KOPT-K1 (cell line): ENCODE data around the gene STAG1.
"Not testable (repeated sequence)": the region's sequence is repeated elsewhere in the genome, so short reads cannot be mapped to it uniquely, and the experiment has no call there.

ENCODE experiments used
- H3K27ac ChIP-seq: fragments of 200-600 bp; sonication (generic); 2 replicates; pipeline ENCODE4 v1.5.1; 2016; ENCODE audit warnings: antibody characterized with exemption, mild to moderate bottlenecking, low read depth, low read length; ENCODE audit not compliant: poor library complexity, severe bottlenecking
- H3K36me3 ChIP-seq: fragments of 200-600 bp; sonication (generic); 2 replicates; pipeline ENCODE4 v1.5.1; 2017; ENCODE audit warnings: antibody characterized with exemption, mild to moderate bottlenecking, low read length, moderate library complexity; ENCODE audit not compliant: insufficient read depth
- H3K9me3 ChIP-seq: fragments of 200-600 bp; sonication (generic); 2 replicates; pipeline ENCODE4 v1.5.1; 2017; ENCODE audit warnings: antibody characterized with exemption, low read length, mild to moderate bottlenecking; ENCODE audit not compliant: insufficient read depth, poor library complexity, severe bottlenecking

Gene STAG1

DNA sequence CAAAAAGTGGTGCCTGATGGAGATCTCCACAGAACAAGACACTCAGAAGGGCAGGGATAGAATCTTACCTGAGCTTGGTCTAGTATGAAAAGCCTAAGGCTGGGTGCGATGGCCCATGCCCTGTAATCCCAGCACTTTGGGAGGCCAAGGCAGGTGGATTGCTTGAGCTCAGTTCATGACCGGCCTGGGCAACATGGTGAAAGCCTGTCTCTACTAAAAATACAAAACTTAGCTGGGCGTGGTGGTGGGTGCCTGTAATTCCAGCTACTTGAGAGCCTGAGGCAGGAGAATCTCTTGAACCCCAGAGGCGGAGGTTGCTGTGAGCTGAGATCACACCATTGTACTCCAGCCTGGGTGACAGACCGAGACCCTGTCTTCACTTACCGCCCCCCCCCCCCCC is 417.5 kb downstream of the STAG1 start:
- H3K9me3 ChIP-seq, H3K27ac ChIP-seq: not testable (repeated sequence)
- peaks cover 85% of the 10 kb centered on the region for H3K36me3 ChIP-seq

- peaks cover 85% of the 10 kb centered on the region for H3K36me3 ChIP-seq
These were observed 418.0 kb downstream of the STAG1 start for GRCh38 chr3:136334209-136334608.

DNA sequence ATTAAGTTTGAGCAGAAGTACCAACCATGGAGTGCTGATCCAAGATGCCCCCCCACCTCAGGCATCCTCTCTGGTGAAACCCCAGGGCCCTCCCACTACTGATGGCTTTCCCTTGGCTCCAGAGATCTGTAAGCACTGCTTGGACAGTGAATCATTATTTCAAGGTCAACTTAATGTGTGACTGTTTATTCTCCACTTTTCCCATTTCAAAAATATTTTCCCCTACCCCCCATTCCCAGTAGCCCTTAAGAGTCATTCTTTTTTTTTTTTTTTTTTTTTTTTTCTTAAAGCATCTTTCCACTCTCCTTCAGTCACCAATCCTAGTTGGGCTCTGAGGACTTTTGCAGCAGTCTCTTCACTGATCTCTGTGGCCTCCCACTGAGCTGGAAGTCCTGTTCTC is 419.4 kb downstream of the STAG1 start:
- Histone ChIP-seq H3K36me3 (peaks cover 85% of the 10 kb centered on the region), H3K27ac (no peak overlapping the region), H3K9me3 (no peaks in the 10 kb centered on the region)

More at GRCh38 chr3:136334209-136334608, 418.0 kb downstream of the STAG1 start:
- Histone ChIP-seq H3K9me3 (no peaks in the 10 kb centered on the region), H3K27ac (no peak overlapping the region)

- Histone ChIP-seq H3K9me3 (no peaks in the 10 kb centered on the region), H3K36me3 (peaks cover 85% of the 10 kb centered on the region), H3K27ac (no peak overlapping the region)
These were observed 419.9 kb downstream of the STAG1 start for GRCh38 chr3:136332302-136332701.

- Histone ChIP-seq H3K9me3 (no peaks in the 10 kb centered on the region), H3K27ac (no peak overlapping the region), H3K36me3 (peaks cover 84% of the 10 kb centered on the region)
These were observed 421.3 kb downstream of the STAG1 start for GRCh38 chr3:136330900-136331299.

DNA sequence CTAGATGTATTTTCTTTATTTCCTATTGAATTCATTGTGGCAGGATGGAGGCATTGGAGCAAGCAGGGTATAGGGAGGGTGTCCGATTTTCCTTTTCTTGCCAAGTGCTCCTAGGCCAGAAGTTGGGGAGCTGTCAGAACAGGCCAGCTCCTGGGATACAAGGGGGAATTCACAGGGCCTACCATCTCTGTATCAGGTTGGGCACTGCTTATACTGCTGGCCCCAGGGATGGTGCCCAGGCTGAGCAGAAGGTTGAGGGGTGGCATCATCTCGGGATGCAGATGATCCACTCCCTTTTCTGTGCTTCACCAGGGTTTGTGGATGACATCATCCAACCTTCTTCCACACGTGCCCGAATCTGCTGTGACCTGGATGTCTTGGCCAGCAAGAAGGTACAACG is 422.6 kb downstream of the STAG1 start:
- H3K36me3 ChIP-seq = peaks cover 79% of the 10 kb centered on the region
- no peaks in the 10 kb centered on the region for H3K9me3 ChIP-seq
- no peak overlapping the region for H3K27ac ChIP-seq

GRCh38 chr3:136327671-136328070 is 424.5 kb downstream of the STAG1 start:
- H3K36me3 ChIP-seq = peaks cover 72% of the 10 kb centered on the region
- H3K27ac ChIP-seq = no peak overlapping the region
- H3K9me3 ChIP-seq = peaks cover 15% of the 10 kb centered on the region

GRCh38 chr3:136326316-136326715 is 425.9 kb downstream of the STAG1 start:
- peaks cover 29% of the 10 kb centered on the region for H3K9me3 ChIP-seq
- H3K27ac ChIP-seq = no peak overlapping the region
- peaks cover 75% of the 10 kb centered on the region for H3K36me3 ChIP-seq

DNA sequence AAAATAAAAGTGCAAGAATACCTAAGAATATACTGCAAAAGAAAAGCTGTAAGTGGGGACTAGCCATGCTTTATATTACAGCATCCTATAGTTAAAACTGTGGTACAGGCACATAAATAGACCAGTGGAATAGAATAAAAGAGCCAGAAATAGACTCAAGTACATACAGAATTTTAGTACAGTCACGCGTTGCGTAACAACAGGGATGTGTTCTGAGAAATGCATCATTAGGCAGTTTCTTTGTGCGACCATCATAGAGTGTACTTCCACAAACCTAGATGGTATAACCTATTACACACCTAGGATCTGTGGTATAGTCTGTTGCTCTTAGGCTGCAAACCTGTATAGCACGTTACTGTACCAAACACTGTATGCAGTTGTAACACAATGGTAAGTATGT is 440.2 kb downstream of the STAG1 start:
- H3K27ac ChIP-seq = no peak overlapping the region
- no peaks in the 10 kb centered on the region for H3K36me3 ChIP-seq
- no peaks in the 10 kb centered on the region for H3K9me3 ChIP-seq

- no peaks in the 10 kb centered on the region for H3K9me3 ChIP-seq
- no peak overlapping the region for H3K27ac ChIP-seq
- H3K36me3 ChIP-seq = no peaks in the 10 kb centered on the region
These were observed 440.9 kb downstream of the STAG1 start for GRCh38 chr3:136311261-136311660.

DNA sequence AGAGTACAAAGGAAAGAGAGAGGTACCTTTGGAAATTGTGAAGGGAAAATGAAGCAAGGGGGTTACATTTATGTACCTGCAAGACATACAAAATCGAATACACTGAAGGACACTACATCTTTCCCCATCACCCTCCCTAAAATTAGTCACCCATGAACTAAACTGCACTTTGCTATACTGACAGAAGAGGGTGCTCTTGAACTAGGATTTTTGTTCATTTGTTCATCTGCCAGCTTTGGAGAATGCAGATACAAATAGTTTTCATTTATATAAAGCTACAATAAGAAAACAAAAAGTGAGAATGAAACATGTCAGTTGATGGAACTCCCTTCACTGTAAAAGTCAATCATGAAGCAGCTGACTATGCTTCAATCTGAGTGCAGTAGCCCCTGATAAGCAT is 446.3 kb downstream of the STAG1 start:
- Histone ChIP-seq H3K9me3 (no peaks in the 10 kb centered on the region), H3K36me3 (peaks cover 14% of the 10 kb centered on the region), H3K27ac (no peak overlapping the region)

DNA sequence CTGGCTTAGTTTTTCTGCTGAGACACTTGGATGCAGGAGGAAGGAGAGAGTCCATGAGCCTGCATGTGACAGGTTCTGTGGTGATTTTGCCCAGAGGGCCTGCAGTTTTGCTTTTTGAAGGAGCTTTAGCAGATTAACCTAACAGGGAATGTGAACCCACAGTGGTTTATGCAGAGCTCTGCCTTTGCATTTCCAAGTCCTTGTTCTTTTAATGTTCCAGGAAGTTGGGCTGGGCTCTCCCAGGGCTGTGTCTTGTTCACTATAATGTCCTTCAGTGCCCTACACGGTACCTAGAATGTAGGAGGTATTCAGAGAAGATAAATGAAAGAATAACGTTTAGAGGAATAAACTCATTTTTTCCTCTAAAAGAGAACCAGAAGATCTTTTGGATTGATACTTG is 451.7 kb downstream of the STAG1 start:
- no peak overlapping the region for H3K27ac ChIP-seq
- H3K9me3 ChIP-seq = no peaks in the 10 kb centered on the region
- H3K36me3 ChIP-seq = peaks cover 59% of the 10 kb centered on the region

DNA sequence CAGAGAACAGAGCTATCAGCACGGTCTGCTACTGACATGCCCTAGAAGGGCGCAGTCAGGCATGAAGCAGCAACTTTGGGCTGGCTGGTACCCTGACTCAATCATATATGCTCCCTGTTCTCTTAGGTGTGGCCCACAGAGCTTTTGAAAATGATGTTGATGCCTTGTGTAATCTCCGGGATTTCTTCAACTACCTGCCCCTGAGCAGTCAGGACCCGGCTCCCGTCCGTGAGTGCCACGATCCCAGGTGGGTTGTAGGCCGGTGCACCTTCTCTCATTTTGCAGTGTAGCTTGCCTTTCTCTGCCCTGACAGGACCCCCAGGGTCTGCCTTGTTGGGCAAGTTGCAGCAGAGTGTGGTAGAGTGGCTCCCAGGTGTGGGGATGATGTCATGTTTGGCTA is 454.4 kb downstream of the STAG1 start:
- H3K9me3 ChIP-seq = no peaks in the 10 kb centered on the region
- peaks cover 84% of the 10 kb centered on the region for H3K36me3 ChIP-seq
- H3K27ac ChIP-seq = no peak overlapping the region

GRCh38 chr3:136296960-136297359 is 455.2 kb downstream of the STAG1 start:
- H3K27ac ChIP-seq = no peak overlapping the region
- H3K36me3 ChIP-seq = peaks cover 86% of the 10 kb centered on the region
- peaks cover 6% of the 10 kb centered on the region for H3K9me3 ChIP-seq

- Histone ChIP-seq H3K9me3 (peaks cover 6% of the 10 kb centered on the region), H3K27ac (no peak overlapping the region), H3K36me3 (peaks cover 69% of the 10 kb centered on the region)
These were observed 458.0 kb downstream of the STAG1 start for GRCh38 chr3:136294176-136294575.

- peaks cover 6% of the 10 kb centered on the region for H3K9me3 ChIP-seq
- no peak overlapping the region for H3K27ac ChIP-seq
- H3K36me3 ChIP-seq = peaks cover 60% of the 10 kb centered on the region
These were observed 458.9 kb downstream of the STAG1 start for GRCh38 chr3:136293279-136293678.

DNA sequence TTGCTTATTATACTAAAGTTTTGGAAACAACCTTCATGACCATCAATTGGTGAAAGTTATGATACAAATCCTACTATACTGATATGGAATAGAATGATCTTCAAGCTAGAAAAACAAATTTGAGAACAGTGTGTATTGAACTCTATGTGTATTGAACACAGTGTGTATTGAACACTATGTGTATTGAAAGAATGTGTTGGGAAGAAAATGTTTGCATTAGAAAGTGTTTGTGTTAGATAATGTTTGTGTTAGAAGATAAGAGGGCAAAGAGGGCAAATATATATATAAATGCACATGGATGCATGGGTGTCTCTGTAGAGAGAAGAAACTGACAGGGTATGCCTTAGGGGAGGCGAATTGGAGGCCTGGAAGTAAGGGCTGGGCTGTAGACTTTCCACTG is 459.7 kb downstream of the STAG1 start:
- Histone ChIP-seq H3K27ac (no peak overlapping the region), H3K36me3 (peaks cover 59% of the 10 kb centered on the region), H3K9me3 (peaks cover 6% of the 10 kb centered on the region)
